Activated T-helper 17 cell treated with anti-CD3 and anti-CD28 coated beads, Interleukin-2, amount 50 U/mL, for 72 hours (primary cell): ENCODE data around the gene SHTN1. TPM values are rescaled to one million over a fixed set of nuclear protein-coding genes. Genes with fewer than 3 reads are reported as not detected.

ENCODE experiments used
- ATAC-seq: fragments of 150-1000 bp; cut with Tn5 transposase; replicated peaks from 2 replicates; pipeline ENCODE4 v1.10.0; 2021; ENCODE audit warnings: mild to moderate bottlenecking, moderate library complexity
- H3K27ac Mint-ChIP-seq: one replicate; pipeline ENCODE4 v1.8.0; 2022; ENCODE audit warnings: mixed read lengths
- H3K27me3 Mint-ChIP-seq: one replicate; pipeline ENCODE4 v1.8.0; 2022; ENCODE audit warnings: mixed read lengths
- H3K36me3 Mint-ChIP-seq: one replicate; pipeline ENCODE4 v1.8.0; 2022; ENCODE audit warnings: low read depth, mild to moderate bottlenecking, mixed read lengths
- H3K4me1 Mint-ChIP-seq: one replicate; pipeline ENCODE4 v1.8.0; 2022; ENCODE audit warnings: mixed read lengths
- H3K4me3 Mint-ChIP-seq: one replicate; pipeline ENCODE4 v1.8.0; 2022; ENCODE audit warnings: mild to moderate bottlenecking, mixed read lengths
- H3K9me3 Mint-ChIP-seq: one replicate; pipeline ENCODE4 v1.8.0; 2022; ENCODE audit warnings: mixed read lengths
- total RNA-seq, 2 donors: library from RNA; stranded (reverse); gene quantifications; one replicate each; pipeline ENCODE4 v1.2.3, GENCODE V29; 2022

The SHTN1 gene, protein sequence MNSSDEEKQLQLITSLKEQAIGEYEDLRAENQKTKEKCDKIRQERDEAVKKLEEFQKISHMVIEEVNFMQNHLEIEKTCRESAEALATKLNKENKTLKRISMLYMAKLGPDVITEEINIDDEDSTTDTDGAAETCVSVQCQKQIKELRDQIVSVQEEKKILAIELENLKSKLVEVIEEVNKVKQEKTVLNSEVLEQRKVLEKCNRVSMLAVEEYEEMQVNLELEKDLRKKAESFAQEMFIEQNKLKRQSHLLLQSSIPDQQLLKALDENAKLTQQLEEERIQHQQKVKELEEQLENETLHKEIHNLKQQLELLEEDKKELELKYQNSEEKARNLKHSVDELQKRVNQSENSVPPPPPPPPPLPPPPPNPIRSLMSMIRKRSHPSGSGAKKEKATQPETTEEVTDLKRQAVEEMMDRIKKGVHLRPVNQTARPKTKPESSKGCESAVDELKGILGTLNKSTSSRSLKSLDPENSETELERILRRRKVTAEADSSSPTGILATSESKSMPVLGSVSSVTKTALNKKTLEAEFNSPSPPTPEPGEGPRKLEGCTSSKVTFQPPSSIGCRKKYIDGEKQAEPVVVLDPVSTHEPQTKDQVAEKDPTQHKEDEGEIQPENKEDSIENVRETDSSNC
- total RNA-seq, result under 1 TPM; 0.13 to 0.28 TPM

DNA sequence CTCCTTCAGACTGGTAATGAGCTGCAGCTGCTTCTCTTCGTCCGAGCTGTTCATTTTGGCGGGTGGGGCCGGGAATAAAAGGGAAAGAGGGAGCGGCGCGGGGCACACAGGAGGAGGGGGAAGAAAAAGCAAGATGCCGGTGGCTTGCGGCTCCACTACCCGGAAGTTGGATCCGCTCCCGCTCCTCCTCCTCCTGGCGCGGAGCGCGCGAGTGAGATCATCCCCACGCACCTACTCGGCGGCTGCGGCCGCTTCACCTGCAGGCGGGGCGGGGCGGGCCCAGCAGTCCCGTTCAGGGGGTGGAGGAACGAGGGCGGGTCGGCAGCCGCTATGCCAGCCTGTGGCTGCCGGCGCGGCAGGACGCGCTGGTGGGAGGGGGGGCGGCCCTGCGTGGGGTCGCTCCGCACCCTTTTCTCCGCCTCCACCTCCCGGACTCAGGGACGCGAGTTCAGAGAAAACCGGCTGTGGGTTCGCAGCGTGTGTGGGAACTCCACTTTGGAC, at the start of gene SHTN1:
Gene SHTN1, minus strand, starts transcription at position 162 of the 501 bp plus-strand sequence. Its CDS starts 108 bp downstream, at position 54.
- Mint-ChIP-seq H3K4me3 (peak within 1 kb of the TSS; percentile 52), H3K9me3 (no peaks in the 10 kb centered on the region)
- ATAC-seq, result peak; percentile 64

GRCh38 chr10:117053482-117053881, 48.5 kb upstream of the SHTN1 start:
- no peak overlapping the region for H3K27ac Mint-ChIP-seq
- no peaks in the 10 kb centered on the region for H3K4me1 Mint-ChIP-seq
- peaks cover 8% of the 10 kb centered on the region for H3K9me3 Mint-ChIP-seq
- no peak for ATAC-seq
- H3K27me3 Mint-ChIP-seq, result peaks cover 4% of the 10 kb centered on the region
- no peak overlapping the region for H3K4me3 Mint-ChIP-seq
- H3K36me3 Mint-ChIP-seq, result no peaks in the 10 kb centered on the region

More for the DNA sequence above, at the start of gene SHTN1:
- Mint-ChIP-seq H3K27me3 (peaks cover 17% of the 10 kb centered on the region), H3K27ac (no peak within 1 kb of the TSS), H3K4me1 (no peaks in the 10 kb centered on the region), H3K36me3 (no peaks in the 10 kb centered on the region)

GRCh38 chr10:117047947-117048346, 43.0 kb upstream of the SHTN1 start:
- Mint-ChIP-seq H3K27ac (no peak overlapping the region), H3K4me3 (no peak overlapping the region), H3K36me3 (no peaks in the 10 kb centered on the region), H3K9me3 (peaks cover 12% of the 10 kb centered on the region), H3K4me1 (no peaks in the 10 kb centered on the region), H3K27me3 (peaks cover 4% of the 10 kb centered on the region)
- ATAC-seq, result no peak

DNA sequence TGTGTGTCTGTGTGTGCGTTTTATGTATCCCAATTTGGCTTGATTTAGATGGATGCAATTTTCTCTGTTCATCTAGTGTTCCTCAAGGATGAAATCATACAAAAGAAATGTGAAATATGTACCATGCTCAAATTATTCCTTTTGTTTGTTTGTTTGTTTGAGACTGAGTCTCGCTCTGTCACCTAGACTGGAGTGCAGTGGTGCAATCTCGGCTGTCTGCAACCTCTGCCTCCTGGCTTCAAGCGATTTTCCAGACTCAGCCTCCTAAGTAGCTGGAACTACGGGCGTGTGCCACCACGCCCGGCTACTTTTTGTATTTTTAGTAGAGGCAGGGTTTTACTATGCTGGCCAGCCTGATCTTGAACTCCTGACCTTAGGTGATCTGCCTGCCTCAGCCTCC, 11.3 kb upstream of the SHTN1 start:
- no peak for ATAC-seq
- Mint-ChIP-seq H3K4me1 (no peaks in the 10 kb centered on the region), H3K4me3 (no peak overlapping the region), H3K9me3 (no peaks in the 10 kb centered on the region), H3K36me3 (no peaks in the 10 kb centered on the region), H3K27ac (no peak overlapping the region), H3K27me3 (peaks cover 4% of the 10 kb centered on the region)

DNA sequence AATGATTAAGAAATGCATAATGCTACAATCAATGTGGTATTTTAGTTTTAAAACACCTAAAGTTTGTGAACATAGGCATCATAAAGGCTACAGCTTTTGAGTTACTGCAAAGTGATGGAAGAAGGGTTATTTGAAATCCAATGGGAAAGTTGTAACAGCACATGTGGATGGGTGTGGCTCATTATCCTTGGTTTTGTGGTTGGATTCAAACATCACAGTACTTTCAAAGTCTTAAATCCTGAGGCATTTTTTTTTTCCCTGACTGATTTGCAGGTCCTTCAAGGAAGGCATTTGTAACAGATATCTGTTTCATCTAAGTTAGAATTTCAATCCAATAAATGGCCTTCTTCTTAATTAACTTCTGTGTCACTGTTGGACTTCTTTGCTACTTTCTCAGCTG, 9.8 kb upstream of the SHTN1 start:
- Mint-ChIP-seq H3K27ac (no peak overlapping the region), H3K36me3 (no peaks in the 10 kb centered on the region), H3K27me3 (peaks cover 4% of the 10 kb centered on the region), H3K4me1 (no peaks in the 10 kb centered on the region), H3K4me3 (no peak overlapping the region), H3K9me3 (no peaks in the 10 kb centered on the region)
- ATAC-seq, result no peak

GRCh38 chr10:117007080-117007479, 2.1 kb upstream of the SHTN1 start:
- Mint-ChIP-seq H3K4me1 (no peaks in the 10 kb centered on the region), H3K27me3 (peaks cover 17% of the 10 kb centered on the region), H3K4me3 (no peak overlapping the region), H3K36me3 (no peaks in the 10 kb centered on the region), H3K9me3 (no peaks in the 10 kb centered on the region), H3K27ac (no peak overlapping the region)
- ATAC-seq, result no peak

GRCh38 chr10:117005527-117006055, 604 bp upstream of the SHTN1 start:
- H3K4me3 Mint-ChIP-seq, result peak overlapping the region; percentile 52
- H3K36me3 Mint-ChIP-seq, result no peaks in the 10 kb centered on the region
- peaks cover 17% of the 10 kb centered on the region for H3K27me3 Mint-ChIP-seq
- no peak overlapping the region for H3K27ac Mint-ChIP-seq
- no peak for ATAC-seq
- no peaks in the 10 kb centered on the region for H3K4me1 Mint-ChIP-seq
- no peaks in the 10 kb centered on the region for H3K9me3 Mint-ChIP-seq

GRCh38 chr10:117004227-117005025, 561 bp downstream of the SHTN1 start:
- ATAC-seq, result peak; percentile 37
- Mint-ChIP-seq H3K9me3 (no peaks in the 10 kb centered on the region), H3K4me3 (peak overlapping the region; percentile 52), H3K27me3 (peaks cover 17% of the 10 kb centered on the region), H3K36me3 (no peaks in the 10 kb centered on the region), H3K27ac (no peak overlapping the region), H3K4me1 (no peaks in the 10 kb centered on the region)

GRCh38 chr10:117003336-117003735, 1.7 kb downstream of the SHTN1 start:
- no peak overlapping the region for H3K27ac Mint-ChIP-seq
- ATAC-seq, result no peak
- no peaks in the 10 kb centered on the region for H3K36me3 Mint-ChIP-seq
- H3K9me3 Mint-ChIP-seq, result peaks cover 3% of the 10 kb centered on the region
- no peaks in the 10 kb centered on the region for H3K4me1 Mint-ChIP-seq
- H3K27me3 Mint-ChIP-seq, result peaks cover 17% of the 10 kb centered on the region
- H3K4me3 Mint-ChIP-seq, result no peak overlapping the region

- H3K4me3 Mint-ChIP-seq, result no peak overlapping the region
- peaks cover 3% of the 10 kb centered on the region for H3K9me3 Mint-ChIP-seq
- no peaks in the 10 kb centered on the region for H3K4me1 Mint-ChIP-seq
- no peak for ATAC-seq
- peaks cover 16% of the 10 kb centered on the region for H3K27me3 Mint-ChIP-seq
- no peaks in the 10 kb centered on the region for H3K36me3 Mint-ChIP-seq
- no peak overlapping the region for H3K27ac Mint-ChIP-seq
Measured at GRCh38 chr10:117002206-117002605, 2.8 kb downstream of the SHTN1 start.

GRCh38 chr10:117001144-117001543, 3.8 kb downstream of the SHTN1 start:
- ATAC-seq, result no peak
- no peak overlapping the region for H3K4me3 Mint-ChIP-seq
- peaks cover 3% of the 10 kb centered on the region for H3K9me3 Mint-ChIP-seq
- H3K4me1 Mint-ChIP-seq, result no peaks in the 10 kb centered on the region
- H3K27ac Mint-ChIP-seq, result no peak overlapping the region
- no peaks in the 10 kb centered on the region for H3K36me3 Mint-ChIP-seq
- peaks cover 16% of the 10 kb centered on the region for H3K27me3 Mint-ChIP-seq

GRCh38 chr10:117000580-117000979, 4.4 kb downstream of the SHTN1 start:
- peaks cover 11% of the 10 kb centered on the region for H3K27me3 Mint-ChIP-seq
- ATAC-seq, result no peak
- H3K27ac Mint-ChIP-seq, result no peak overlapping the region
- H3K4me3 Mint-ChIP-seq, result no peak overlapping the region
- H3K4me1 Mint-ChIP-seq, result no peaks in the 10 kb centered on the region
- no peaks in the 10 kb centered on the region for H3K36me3 Mint-ChIP-seq
- peaks cover 3% of the 10 kb centered on the region for H3K9me3 Mint-ChIP-seq

- no peak overlapping the region for H3K4me3 Mint-ChIP-seq
- H3K27ac Mint-ChIP-seq, result no peak overlapping the region
- H3K36me3 Mint-ChIP-seq, result no peaks in the 10 kb centered on the region
- ATAC-seq, result no peak
- H3K27me3 Mint-ChIP-seq, result peaks cover 6% of the 10 kb centered on the region
- peaks cover 3% of the 10 kb centered on the region for H3K9me3 Mint-ChIP-seq
- no peaks in the 10 kb centered on the region for H3K4me1 Mint-ChIP-seq
Measured at GRCh38 chr10:116998172-116998571, 6.8 kb downstream of the SHTN1 start.

DNA sequence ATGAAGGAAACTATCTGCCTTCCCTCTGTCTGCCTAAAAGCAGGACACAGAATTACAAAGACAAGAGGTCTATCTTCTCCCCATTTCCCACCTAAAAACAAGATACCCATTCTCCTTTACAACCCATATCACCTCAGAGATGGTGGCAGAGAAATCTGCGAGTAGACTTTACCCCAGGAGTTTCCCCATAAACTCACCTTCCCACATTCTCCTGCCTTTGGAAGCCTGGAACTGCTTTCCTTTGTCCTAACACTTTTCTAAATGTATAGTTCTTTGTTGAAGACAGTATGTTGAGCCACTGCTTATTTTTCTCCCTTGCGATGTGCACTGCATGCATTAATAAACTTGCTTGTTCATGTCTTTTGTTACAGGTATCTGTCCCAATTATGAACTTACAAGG, 8.0 kb downstream of the SHTN1 start:
- H3K4me3 Mint-ChIP-seq, result no peak overlapping the region
- peaks cover 6% of the 10 kb centered on the region for H3K27me3 Mint-ChIP-seq
- H3K36me3 Mint-ChIP-seq, result no peaks in the 10 kb centered on the region
- no peaks in the 10 kb centered on the region for H3K4me1 Mint-ChIP-seq
- no peak for ATAC-seq
- no peak overlapping the region for H3K27ac Mint-ChIP-seq
- H3K9me3 Mint-ChIP-seq, result peaks cover 3% of the 10 kb centered on the region
